Measurements from ENCODE around the gene TMUB1.

DNA sequence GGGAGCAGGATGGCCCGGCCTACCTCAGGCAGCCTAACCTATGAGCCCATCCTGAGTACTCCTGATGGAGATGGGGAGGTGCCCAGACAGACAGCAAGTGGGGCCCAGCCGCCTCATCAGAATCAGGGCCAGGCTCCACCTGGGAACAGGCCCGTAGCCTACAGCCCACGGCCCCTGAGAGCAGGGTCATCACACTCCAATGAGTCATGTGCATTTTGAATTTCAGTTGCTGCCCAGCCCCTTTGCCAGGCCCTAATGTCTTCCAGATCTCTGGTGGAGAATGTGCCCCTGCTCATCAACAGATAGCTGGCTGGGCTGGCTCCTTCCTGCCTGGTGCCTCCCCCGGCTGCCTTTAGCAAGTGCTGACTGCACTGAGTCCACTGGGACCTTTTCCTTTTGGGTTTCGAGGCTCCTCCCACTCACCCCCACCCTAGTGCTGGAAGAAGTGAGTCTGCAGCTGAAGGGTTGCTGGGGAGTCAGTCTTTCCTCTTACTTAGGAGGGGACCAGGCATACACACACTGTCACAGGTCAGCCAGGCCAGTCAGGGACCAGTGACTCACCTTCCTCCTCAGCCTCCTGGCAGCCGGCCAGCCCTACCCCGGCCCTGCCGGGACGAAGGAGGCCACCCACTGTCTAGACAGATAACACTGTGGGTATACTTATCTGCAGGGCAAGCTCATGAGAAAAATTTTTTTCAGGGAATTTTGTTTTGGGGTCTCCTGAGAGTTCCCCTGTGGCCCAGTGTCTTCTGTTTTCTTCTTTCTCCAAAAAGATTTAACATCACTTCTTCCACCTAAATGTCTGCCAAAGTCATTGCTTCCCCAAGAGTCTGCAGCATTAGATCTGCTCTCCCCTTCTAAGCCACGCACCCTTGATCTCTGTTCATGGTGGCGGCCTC lies 44.1 kb downstream of the TMUB1 start:
- TF ChIP-seq, protein P1, sequence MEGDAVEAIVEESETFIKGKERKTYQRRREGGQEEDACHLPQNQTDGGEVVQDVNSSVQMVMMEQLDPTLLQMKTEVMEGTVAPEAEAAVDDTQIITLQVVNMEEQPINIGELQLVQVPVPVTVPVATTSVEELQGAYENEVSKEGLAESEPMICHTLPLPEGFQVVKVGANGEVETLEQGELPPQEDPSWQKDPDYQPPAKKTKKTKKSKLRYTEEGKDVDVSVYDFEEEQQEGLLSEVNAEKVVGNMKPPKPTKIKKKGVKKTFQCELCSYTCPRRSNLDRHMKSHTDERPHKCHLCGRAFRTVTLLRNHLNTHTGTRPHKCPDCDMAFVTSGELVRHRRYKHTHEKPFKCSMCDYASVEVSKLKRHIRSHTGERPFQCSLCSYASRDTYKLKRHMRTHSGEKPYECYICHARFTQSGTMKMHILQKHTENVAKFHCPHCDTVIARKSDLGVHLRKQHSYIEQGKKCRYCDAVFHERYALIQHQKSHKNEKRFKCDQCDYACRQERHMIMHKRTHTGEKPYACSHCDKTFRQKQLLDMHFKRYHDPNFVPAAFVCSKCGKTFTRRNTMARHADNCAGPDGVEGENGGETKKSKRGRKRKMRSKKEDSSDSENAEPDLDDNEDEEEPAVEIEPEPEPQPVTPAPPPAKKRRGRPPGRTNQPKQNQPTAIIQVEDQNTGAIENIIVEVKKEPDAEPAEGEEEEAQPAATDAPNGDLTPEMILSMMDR (IDR thresholded peaks at IDR 0.05; ENCODE audit: low read depth, low read length), result no peak
- no peak for TF ChIP-seq EZH2phosphoT487 (IDR thresholded peaks at IDR 0.05; ENCODE audit: low read depth)

Measured in OCI-LY3 (cell line).